Prostate gland (tissue), 2 donors: Measurements from ENCODE around the gene TNFAIP8.

ENCODE experiments used
- CTCF ChIP-seq, 4 experiments: fragments of 200-600 bp in 2 of 4; fragments of 450-650 bp in 2 of 4; sonication (generic) in 2 of 4; IDR thresholded peaks; 1 replicate in 3 of 4; 2 replicates in 1 of 4; pipeline ENCODE4 v1.5.1; 2016 to 2019; ENCODE audit warnings: antibody characterized with exemption in 4 of 4, mild to moderate bottlenecking in 2 of 4, moderate library complexity in 2 of 4
- POLR2A ChIP-seq: fragments of 450-650 bp; IDR thresholded peaks from one replicate; pipeline ENCODE4 v1.6.1; 2016; ENCODE audit warnings: antibody characterized with exemption, mild to moderate bottlenecking
- POLR2AphosphoS5 ChIP-seq: sonication (generic); formaldehyde crosslinking; IDR thresholded peaks from one replicate; pipeline ENCODE4 v1.6.1; 2017; ENCODE audit warnings: antibody characterized with exemption

- TF ChIP-seq CTCF (IDR thresholded peaks at IDR 0.05) (no peak), POLR2A (no peak), POLR2AphosphoS5 (no peak)
Observed at GRCh38 chr5:119322312-119322947, 33.4 kb upstream of the TNFAIP8 start.
